T follicular helper cell (primary cell): ENCODE data around the gene F11R.
"Not testable (repeated sequence)": the region's sequence is repeated elsewhere in the genome, so short reads cannot be mapped to it uniquely, and the experiment has no call there.

Experiments
- DNase-seq: peaks from one replicate; pipeline ENCODE4 v3.0.0-alpha.2; 2020; ENCODE audit warnings: low read depth

F11R gene

DNA sequence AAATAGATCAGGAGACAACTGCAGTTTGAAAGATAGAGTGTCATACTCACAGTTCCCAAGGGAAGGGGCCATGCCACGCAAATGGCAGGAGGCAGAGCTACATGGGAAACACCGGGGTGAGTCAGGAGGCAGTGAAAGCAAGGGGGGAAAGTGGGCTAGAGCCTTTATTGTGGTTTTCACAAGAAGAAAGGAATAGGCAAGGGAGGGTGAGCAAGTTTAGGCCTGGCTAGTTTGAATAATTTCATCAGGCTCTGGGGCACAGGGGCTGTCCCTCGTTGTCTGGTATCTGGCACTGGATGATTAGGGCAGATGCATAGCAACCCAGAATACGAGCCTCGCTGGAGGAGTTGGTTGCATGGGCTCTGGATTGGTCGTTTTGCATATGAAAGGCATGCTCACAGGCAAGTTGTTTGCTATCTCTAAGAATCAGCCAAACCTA, 49.3 kb downstream of the F11R start:
- no peak for DNase-seq

DNA sequence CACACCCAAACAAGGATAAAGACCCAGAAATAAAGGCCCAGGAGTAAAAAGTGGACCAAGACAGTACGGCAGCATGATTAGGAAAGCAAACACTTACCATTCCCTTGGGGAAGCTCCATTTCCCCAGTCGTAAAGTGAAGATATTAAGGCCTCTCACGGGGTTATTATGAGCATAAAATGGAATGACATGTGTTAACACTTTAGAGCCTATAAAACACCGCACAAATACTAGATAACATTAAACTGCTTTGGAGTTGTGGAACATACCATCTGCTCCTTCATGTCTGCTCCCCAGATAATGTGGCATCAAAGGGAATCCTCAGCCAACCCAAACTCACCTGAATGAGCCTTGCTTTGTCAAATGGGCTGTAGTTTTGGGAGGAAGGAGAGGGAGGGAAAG, 57.4 kb downstream of the F11R start:
- DNase-seq, result no peak

DNA sequence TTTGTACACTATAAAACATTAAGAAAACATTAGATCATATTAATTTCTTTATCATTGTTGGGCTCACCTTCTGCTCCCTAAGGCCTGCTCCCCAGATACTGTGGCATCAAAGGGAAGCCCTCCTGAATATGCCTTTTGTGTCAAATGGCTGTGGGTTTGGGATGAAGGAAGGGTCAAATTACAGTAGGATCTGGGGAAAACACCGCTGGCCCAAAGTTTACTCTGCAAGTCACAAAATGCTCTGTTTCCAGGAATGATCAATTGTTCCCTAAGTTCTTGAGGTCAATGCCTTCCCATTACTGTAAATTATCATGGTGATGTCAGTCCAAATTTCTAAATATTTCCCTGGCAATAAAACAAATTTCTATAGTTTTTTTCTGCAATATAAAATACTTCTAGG, 59.5 kb downstream of the F11R start:
- no peak for DNase-seq

DNA sequence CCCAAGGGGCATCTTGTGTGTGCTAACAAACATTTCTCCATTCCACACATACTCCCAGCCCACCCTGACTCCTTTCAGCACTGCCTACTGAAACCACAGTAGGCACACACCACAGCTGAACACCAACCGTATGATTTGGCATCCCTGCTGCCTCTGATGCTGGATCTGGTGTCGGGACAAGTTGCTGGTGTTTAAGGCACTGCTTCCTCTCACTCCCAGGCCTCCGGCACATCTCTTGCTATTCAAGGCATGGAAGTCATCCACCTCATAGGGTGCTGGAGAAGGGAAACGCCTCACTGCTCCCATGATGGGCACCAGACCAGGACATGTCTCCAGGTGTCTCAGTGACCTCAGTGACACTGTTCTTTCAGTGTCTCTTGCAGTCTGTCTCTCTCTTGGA, 64.0 kb downstream of the F11R start:
- no peak for DNase-seq

DNA sequence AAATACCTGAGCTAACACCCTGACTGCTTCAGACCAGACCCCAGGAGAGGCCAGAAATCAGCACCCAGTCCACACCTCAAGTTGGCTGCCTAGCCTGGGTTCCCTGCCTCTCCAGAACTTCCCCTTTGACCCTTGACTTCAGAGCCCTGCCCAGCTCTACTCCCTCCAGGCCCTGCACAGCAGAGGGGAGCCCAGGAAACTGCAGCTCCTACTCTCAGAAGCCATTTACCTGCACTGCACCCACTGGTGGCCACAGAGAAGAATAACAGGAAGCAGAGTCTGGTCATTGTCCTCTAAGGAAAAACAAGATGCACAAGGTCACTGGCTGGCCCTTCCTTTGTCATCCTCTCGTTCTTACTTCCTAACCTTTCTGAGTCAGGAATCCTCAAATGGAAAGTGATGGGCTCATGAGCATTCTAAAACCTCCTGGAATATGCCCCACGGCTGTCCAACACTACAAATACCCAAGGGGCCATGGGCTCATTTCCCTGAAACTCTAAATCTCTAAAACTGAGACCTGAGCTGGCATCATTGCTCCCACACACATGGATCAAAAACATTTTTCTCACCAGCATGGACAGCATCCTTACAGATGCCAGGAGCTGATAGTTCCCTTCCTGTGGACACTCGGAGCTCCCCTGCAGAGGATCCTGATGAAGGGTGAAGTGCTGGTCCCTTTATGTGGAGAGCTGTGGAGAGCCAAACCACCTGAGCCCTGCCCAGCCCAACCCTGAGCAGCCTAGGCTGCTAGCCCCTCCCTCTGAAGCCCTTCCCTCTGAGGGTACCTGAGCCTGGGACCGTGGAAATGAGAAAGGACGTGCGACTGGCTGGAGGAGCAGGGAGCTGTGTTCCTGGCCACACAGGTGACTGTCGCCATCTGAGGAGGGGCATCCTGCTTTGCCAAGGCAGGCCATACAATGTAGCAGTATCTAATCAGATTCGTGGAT, 66.5 kb downstream of the F11R start, which contains the start of gene ITLN2:
ITLN2 (minus strand) TSS at position 652 of the 947 bp plus-strand sequence; CDS start at position 584, 68 bp downstream.
- DNase-seq, result peak; percentile 14

DNA sequence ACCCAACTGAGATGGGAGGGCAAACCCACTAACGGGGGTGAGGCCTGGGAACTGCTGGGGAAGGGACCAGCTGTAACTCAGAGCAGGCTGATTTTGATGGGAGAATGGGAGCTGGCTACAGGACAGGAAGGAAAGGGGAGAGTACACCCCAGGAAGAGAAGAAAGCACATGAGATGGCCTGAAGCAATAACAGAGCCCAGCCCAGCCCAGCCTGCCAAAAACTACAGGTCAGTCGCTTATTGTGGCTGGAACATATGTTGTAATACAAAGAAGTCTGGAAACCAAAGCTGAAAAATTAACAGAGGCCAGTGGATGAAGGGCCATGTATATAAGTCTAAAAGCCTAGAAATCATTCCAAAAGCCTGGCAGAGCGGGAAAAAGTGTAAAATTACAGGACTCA, 67.9 kb downstream of the F11R start:
- DNase-seq, result no peak

DNA sequence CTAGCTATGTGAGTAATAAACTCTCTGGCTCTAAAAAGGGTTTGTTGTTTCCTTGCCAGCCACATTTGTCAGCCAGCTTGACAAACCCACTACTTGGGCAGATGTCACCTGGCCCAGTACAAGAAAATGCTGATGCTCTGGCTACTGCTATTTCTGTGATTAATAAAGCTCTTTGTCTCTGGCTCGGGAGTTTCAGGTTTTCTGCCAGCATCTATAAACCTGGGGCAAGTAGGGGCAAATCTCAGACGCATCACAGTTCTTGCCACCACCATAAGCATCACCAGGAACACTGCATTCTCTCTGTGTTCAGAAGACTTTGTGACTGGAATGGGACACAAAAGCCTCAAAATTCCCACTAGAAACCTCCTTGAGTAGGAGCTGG, 68.8 kb downstream of the F11R start:
- DNase-seq, result no peak

DNA sequence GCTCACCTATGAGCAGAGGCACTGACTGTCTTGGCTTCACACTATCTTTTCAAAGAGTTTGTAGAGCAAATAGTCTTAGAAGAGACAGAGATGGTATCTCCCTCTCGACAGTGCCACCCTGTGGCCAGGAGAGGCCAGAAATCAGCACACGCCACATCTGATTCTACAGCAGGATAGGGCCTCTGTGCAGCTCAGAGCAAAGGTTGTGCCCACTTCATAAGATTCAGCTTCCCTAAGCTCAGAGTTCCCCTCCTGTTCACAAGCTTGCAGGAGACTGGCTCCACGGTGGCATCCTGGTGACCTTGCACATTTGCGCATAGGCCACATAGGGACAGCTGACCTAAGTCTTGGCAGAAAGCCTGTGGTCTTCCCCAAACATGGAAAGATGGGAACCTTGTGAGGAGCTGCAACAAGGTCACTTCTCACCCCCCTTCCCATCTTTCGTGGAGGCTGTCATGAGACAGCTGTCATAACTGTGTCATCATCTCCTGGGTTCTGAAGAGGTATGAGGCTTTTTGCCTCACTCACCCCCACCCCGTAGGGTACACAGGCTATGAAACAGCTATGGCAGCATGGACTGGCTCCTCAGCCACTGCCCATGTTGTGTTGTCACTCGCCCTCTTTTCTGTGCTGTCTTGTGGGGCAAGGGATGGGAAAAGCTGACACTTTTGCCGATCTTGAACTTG, 69.4 kb downstream of the F11R start:
- peak; percentile 54 for DNase-seq

DNA sequence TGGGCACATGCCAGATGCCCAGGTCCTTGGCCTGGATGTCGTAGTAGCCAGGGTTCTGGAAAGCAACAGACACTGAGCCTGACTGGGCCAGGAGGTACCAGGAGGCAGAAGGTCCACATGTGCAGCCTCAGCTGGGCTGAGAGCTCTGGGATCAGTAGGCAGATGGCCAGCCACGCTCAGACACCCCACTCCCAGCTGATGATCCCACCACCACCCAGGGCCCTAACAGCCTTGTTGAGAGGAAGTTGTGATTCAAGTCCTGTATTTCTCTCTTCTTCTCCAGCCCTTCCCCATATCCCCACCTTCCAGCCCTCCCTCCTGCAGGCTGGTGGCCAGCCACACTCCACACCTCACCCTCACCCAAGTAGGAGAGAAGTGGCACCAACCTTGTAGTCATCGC, 70.3 kb downstream of the F11R start:
- no peak for DNase-seq

DNA sequence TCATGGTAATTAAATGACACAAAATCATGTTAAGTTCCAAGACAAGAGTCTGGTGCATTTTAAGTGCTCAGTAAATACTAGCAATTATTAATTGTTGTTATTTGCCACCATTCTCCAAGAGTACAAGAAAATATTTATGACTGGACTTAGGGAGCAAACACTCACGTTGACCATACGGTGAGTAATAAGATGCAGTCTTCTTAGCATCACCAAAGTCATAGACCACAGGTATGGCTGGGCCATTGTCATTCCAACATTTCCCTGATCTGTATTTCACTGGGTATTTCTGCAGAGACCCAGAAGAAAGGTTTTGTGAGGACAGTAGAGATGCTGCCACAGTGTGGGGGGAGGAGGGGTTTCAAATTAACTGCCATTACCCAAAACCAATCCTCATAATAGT, 71.1 kb downstream of the F11R start:
- DNase-seq, result no peak

DNA sequence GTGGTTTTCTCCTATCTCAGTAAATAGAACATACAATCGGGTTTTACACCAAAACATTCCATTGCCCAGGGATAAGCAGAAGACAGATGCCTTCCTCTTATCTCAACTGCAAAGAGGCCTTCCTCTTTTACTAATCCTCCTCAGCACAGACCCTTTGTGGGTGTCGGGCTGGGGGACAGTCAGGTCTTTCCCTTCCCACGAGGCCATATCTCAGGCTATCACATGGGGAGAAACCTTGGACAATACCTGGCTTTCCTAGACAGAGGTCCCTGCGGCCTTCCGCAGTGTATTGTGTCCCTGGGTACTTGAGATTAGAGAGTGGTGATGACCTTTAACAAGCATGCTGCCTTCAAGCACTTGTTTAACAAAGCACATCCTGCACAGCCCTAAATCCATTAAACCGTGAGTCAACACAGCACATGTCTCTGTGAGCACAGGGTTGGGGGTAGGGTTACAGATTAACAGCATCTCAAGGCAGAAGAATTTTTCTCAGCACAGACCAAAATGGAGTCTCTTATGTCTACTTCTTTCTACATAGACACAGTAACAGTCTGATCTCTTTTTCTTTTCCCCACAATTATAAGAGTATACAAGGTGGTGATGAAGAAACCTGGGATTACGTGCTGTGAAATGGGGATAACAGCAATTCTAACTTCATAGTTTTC, 71.6 kb downstream of the F11R start:
- not testable (repeated sequence) for DNase-seq

DNA sequence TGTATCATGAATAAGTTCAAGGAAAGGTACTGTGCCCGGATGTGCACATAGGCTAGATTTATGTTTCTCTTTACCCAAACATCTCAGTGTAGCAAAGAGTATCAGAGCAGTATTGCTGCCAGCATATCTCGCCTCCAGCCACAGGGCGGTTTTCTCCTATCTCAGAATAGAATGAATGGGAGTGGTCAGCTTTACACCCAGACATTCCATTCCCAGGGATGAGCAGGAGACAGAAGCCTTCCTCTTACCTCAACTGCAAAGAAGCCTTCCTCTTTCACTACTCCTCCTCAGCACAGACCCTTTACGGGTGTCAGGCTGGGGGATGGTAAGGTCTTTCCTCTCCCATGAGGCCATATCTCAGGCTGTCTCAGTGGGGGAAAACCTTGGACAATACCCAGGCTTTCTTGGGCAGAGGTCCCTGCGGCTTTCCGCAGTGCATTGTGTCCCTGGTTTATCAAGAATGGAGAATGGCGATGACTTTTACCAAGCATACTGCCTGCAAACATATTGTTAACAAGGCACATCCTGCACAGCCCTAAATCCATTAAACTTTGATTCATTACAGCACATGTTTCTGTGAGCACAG, 73.7 kb downstream of the F11R start:
- DNase-seq, result not testable (repeated sequence)

DNA sequence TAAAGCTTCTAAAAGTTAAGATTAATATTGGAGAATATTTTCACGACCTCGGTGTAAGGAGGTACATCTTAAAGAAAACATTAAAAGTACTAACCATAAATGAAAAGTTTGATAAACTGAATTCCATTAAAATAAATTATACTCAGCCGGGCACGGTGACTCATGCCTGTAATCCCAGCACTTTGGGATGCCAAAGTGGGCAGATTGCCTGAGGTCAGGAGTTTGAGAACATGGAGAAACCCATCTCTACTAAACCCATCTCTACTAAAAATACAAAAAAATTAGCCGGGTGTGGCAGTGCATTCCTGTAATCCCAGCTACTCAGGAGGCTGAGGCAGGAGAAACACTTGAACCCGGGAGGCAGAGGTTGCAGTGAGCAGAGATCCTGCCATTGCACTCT, 75.1 kb downstream of the F11R start:
- not testable (repeated sequence) for DNase-seq
